MCF 10A (cell line): ENCODE measurements around the gene IL31. TPM values are rescaled to one million over a fixed set of nuclear protein-coding genes. Genes with fewer than 3 reads are reported as not detected.

Experiments
- BruUV-seq: library from RNA; stranded (reverse); fragments of 400-500 nt; replicated peaks from 2 replicates; lab custom pipeline; 2021; lab: Mats Ljungman, UMichigan
- CTCF ChIA-PET: fragments of 300-600 bp; sonication (Branson Sonifier 250); formaldehyde crosslinking; extraction: SDS; loops from one replicate; lab custom pipeline; 2021; ENCODE audit warnings: antibody characterized with exemption, inconsistent platforms; lab: Yijun Ruan, JAX
- POLR2A ChIA-PET: fragments of 300-600, 350-650 bp; sonication (Branson Sonifier 250); formaldehyde crosslinking; extraction: SDS; loops from one replicate; lab custom pipeline; 2020; ENCODE audit warnings: antibody characterized with exemption, inconsistent platforms; lab: Yijun Ruan, JAX
- DNase-seq: peaks from one replicate; pipeline ENCODE4 v3.0.0-alpha.2; 2018; ENCODE audit not compliant: unreplicated experiment
- H3K27ac Mint-ChIP-seq: one replicate; pipeline ENCODE4 v1.8.0; 2022; ENCODE audit warnings: mild to moderate bottlenecking, low read depth, mixed read lengths; ENCODE audit not compliant: unreplicated experiment
- H3K27me3 Mint-ChIP-seq: one replicate; pipeline ENCODE4 v1.8.0; 2022; ENCODE audit warnings: mixed read lengths; ENCODE audit not compliant: insufficient read depth, unreplicated experiment
- H3K36me3 Mint-ChIP-seq: one replicate; pipeline ENCODE4 v1.8.0; 2022; ENCODE audit warnings: mild to moderate bottlenecking, moderate library complexity, mixed read lengths; ENCODE audit not compliant: insufficient read depth, unreplicated experiment
- H3K4me1 Mint-ChIP-seq: one replicate; pipeline ENCODE4 v1.8.0; 2022; ENCODE audit warnings: mixed read lengths; ENCODE audit not compliant: insufficient read depth, unreplicated experiment
- H3K4me3 Mint-ChIP-seq: one replicate; pipeline ENCODE4 v1.8.0; 2022; ENCODE audit warnings: mild to moderate bottlenecking, moderate library complexity, mixed read lengths; ENCODE audit not compliant: unreplicated experiment
- H3K9me3 Mint-ChIP-seq: one replicate; pipeline ENCODE4 v1.8.0; 2022; ENCODE audit warnings: mixed read lengths; ENCODE audit not compliant: unreplicated experiment
- intact Hi-C: fragments of 100-400 bp; cut with micrococcal nuclease; formaldehyde crosslinking; loops from 2 replicates; pipeline ENCODE4 v1.14.1; 2022
- total RNA-seq: library from RNA; stranded (reverse); gene quantifications from 2 replicates; pipeline ENCODE4 v1.2.3, GENCODE V29; 2022
- TF ChIP-seq, protein P1 (sequence below): fragments of 200-600 bp; IDR thresholded peaks from one replicate; pipeline ENCODE4 v1.8.0; 2022; ENCODE audit warnings: antibody characterized with exemption, mild to moderate bottlenecking; ENCODE audit not compliant: unreplicated experiment

Gene IL31
- total RNA-seq, 1 experiment from 2014 or later = not detected

DNA sequence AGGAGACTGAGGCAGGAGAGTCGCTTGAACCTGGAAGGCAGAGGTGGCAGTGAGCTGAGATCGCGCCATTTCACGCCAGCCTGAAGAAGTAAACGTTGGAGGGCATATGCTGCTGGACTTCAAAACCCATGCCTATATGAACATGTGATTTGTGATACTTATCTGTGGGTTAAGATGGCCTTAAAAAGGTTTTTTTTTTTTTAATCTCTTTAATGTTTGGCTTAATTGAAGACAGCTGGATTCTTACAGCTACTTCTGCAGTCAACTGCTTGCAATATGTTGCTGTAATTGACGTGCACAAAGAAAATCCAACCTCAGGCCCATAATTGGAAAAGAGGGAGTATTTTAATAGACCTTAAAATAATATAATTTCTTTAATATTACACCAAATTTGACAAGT, 28.0 kb upstream of the IL31 start:
- POLR2A ChIA-PET = interaction anchor here (0.9 to 2.0 kb wide), 2 partner anchors 10 to 24 kb away, joined by 3 to 19 read pairs; partner anchors contain the start of gene DIABLO

DNA sequence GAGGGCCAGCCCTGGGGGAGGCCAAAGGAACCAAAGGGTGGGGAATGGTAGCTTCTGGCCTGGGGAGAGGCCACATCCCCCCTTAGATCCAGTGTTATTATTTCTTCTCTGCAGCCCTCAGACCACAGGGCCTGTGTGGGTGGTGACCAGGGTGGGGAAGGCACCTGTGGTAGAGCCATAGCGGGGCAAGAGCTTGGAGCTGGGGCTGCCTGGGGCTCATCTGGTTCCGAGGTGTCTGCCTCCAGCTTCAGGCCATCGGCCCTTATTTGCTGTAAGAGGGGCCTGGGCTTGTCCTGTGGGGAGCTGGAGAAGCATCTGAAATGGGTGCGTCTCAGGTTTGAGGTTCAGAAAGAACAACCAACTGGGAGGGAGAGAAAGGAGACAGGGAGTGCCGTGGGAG, 27.4 kb upstream of the IL31 start:
- no peak for DNase-seq
- Mint-ChIP-seq H3K36me3 (peaks cover 19% of the 10 kb centered on the region), H3K4me1 (peaks cover 13% of the 10 kb centered on the region), H3K27ac (no peak overlapping the region), H3K9me3 (no peaks in the 10 kb centered on the region), H3K4me3 (no peak overlapping the region), H3K27me3 (no peaks in the 10 kb centered on the region)
- intact Hi-C loops = no loop called here
- BruUV-seq = no TSS peak
- TF ChIP-seq, protein P1, sequence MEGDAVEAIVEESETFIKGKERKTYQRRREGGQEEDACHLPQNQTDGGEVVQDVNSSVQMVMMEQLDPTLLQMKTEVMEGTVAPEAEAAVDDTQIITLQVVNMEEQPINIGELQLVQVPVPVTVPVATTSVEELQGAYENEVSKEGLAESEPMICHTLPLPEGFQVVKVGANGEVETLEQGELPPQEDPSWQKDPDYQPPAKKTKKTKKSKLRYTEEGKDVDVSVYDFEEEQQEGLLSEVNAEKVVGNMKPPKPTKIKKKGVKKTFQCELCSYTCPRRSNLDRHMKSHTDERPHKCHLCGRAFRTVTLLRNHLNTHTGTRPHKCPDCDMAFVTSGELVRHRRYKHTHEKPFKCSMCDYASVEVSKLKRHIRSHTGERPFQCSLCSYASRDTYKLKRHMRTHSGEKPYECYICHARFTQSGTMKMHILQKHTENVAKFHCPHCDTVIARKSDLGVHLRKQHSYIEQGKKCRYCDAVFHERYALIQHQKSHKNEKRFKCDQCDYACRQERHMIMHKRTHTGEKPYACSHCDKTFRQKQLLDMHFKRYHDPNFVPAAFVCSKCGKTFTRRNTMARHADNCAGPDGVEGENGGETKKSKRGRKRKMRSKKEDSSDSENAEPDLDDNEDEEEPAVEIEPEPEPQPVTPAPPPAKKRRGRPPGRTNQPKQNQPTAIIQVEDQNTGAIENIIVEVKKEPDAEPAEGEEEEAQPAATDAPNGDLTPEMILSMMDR = no peak
- ChIA-PET CTCF (interaction anchor here (0.6 to 3.1 kb wide), 2 partner anchors 10 to 519 kb away, joined by 3 to 10 read pairs; no protein-coding TSS in a partner anchor), POLR2A (interaction anchor here (0.7 to 0.9 kb wide), 2 partner anchors 11 to 17 kb away, joined by 3 read pairs; no protein-coding TSS in a partner anchor)

More for the DNA sequence above, 28.0 kb upstream of the IL31 start:
- intact Hi-C loops = no loop called here
- Mint-ChIP-seq H3K36me3 (peaks cover 24% of the 10 kb centered on the region), H3K4me1 (peaks cover 13% of the 10 kb centered on the region), H3K27ac (no peak overlapping the region), H3K27me3 (no peaks in the 10 kb centered on the region), H3K4me3 (no peak overlapping the region), H3K9me3 (no peaks in the 10 kb centered on the region)
- CTCF ChIA-PET = interaction anchor here (3.1 kb wide), 1 partner anchor 11 kb away, joined by 10 read pairs; no protein-coding TSS in a partner anchor
- TF ChIP-seq, protein P1 = no peak
- DNase-seq = no peak
- BruUV-seq = no TSS peak

DNA sequence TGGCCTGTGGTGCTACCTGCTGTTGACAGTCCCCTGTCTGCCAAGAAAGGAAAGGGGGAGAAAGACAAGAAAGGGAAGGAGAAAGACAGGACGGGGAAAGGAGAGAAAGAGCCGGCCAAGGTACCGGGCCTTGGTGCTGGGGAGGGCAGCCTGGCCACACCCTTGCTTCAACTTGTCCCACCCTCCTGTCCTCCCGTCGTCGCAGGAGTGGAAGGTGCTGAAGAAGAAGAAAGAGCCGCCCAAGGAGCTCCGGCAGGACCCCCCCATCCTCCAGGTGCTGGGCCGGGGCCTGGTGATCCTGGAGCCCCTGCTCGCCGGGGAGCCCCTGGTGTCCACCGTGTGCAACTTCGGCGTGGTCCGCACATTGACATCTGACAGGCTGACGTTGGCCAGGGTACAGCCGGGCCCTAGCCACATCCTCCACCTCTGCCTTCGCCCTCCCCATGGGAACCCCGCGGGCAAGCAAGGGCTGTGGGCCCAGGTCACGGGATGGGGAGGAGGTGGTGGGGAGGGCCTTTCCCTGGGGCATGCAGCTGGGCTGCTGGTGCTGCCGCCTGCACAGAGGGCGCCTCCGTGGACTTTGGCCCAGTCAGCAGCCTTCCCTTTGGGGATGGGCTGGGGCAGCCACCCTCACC, 26.6 kb upstream of the IL31 start:
- TF ChIP-seq, protein P1 = no peak
- H3K9me3 Mint-ChIP-seq = peaks cover 4% of the 10 kb centered on the region
- H3K27ac Mint-ChIP-seq = no peak overlapping the region
- no peak overlapping the region for H3K4me3 Mint-ChIP-seq
- CTCF ChIA-PET = interaction anchor here (0.6 to 3.1 kb wide), 2 partner anchors 10 to 518 kb away, joined by 3 to 10 read pairs; no protein-coding TSS in a partner anchor
- BruUV-seq = no TSS peak
- H3K27me3 Mint-ChIP-seq = no peaks in the 10 kb centered on the region
- intact Hi-C loops = no loop called here
- peaks cover 13% of the 10 kb centered on the region for H3K4me1 Mint-ChIP-seq
- H3K36me3 Mint-ChIP-seq = peaks cover 11% of the 10 kb centered on the region
- POLR2A ChIA-PET = no interaction called here
- DNase-seq = no peak

DNA sequence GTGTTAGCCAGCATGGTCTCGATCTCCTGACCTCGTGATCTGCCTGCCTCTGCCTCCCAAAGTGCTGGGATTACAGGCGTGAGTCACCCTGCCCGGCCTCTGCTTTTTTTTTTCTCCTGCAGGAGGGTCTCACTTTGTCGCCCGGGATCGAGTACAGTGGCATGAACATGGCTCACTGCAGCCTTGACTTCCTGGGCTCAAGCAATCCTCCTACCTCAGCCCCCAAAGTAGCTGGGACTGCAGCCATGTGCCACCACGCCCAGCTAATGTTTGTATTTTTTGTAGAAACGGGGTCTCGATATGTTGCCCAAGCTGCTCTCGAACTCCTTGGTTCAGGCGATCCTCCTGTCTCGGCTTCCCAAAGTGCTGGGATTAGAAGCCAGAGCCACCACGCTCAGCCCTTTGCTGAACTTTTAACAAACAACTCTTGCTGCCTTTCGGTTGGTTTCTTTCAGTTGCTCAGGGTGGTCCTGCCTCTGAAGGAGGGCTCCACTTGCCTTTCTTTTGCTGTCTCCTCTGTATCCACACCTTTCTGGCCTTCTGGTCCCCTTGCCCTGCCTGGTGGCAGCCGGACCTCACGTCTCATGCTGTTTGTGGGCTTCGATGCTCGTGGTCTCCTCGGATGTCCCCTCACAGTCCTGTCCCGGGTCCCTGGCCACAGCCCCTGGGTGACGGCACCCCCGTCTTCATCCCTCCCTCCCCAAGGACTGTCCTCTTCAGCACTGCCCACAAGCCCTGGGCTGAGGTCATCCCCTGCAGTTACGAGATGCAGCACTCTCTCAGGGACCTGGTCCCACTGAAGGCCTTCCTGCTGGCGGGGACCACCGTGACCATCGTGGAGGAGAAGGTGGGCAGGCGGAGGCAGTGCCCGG, 25.7 kb upstream of the IL31 start:
- H3K27ac Mint-ChIP-seq = no peak overlapping the region
- H3K9me3 Mint-ChIP-seq = peaks cover 7% of the 10 kb centered on the region
- no peak overlapping the region for H3K4me3 Mint-ChIP-seq
- no peak for DNase-seq
- ChIA-PET CTCF (no interaction called here), POLR2A (no interaction called here)
- no TSS peak for BruUV-seq
- H3K27me3 Mint-ChIP-seq = no peaks in the 10 kb centered on the region
- peaks cover 7% of the 10 kb centered on the region for H3K4me1 Mint-ChIP-seq
- TF ChIP-seq, protein P1 = no peak
- H3K36me3 Mint-ChIP-seq = peaks cover 2% of the 10 kb centered on the region
- intact Hi-C loops = loop anchor here (10.0 kb wide), 1 partner anchor 405 kb away; the partner anchor contains the start of gene RHOF
